ENCODE results near the gene WNT3A. TPM values are rescaled to one million over a fixed set of nuclear protein-coding genes. Genes with fewer than 3 reads are reported as not detected.

The WNT3A gene
- total and polyA plus RNA-seq, 2 of the 4 experiments (the other 2 are of a cell fraction), result not detected

GRCh38 chr1:228073857-228074545 lies 67.2 kb downstream of the WNT3A start:
- Histone ChIP-seq H3K4me2 (ENCODE audit: low read depth, low read length) (no peak overlapping the region), H3K4me3 (ENCODE audit: insufficient read depth, low read depth, low read length) (no peak overlapping the region), H3K18ac (ENCODE audit: low read depth, low read length) (no peak overlapping the region), H3K9me3 (ENCODE audit: control insufficient read depth, insufficient read depth, low read length) (no peaks in the 10 kb centered on the region), H3K27ac (ENCODE audit: insufficient read depth, low read length) (no peak overlapping the region), H4K8ac (ENCODE audit: low read depth in 2 of 2, low read length in 2 of 2) (no peak overlapping the region), H3K79me1 (ENCODE audit: low read depth in 1 of 2, low read length in 2 of 2) (peaks cover 0 to 3% of the 10 kb centered on the region in 2 experiments; a peak in 1 of 4 replicates), H3K56ac (ENCODE audit: extremely low read depth, insufficient read depth, low read length) (no peak overlapping the region), H2BK20ac (ENCODE audit: low read depth, low read length) (no peak overlapping the region), H2BK5ac (ENCODE audit: low read depth, low read length, poor library complexity, severe bottlenecking) (no peak overlapping the region), H3K9ac (ENCODE audit: low read depth, low read length) (no peak overlapping the region), H2BK120ac (ENCODE audit: low read depth, low read length) (no peak overlapping the region), H3K9me1 (ENCODE audit: insufficient read depth, low read length) (no peaks in the 10 kb centered on the region), H2AK5ac (ENCODE audit: low read depth, low read length) (no peak overlapping the region), H3K23ac (ENCODE audit: low read depth, low read length) (no peak overlapping the region), H3K36me3 (ENCODE audit: control insufficient read depth, insufficient read depth, low read length) (no peaks in the 10 kb centered on the region), H3K27me3 (ENCODE audit: control insufficient read depth, insufficient read depth, low read length) (peaks cover 12% of the 10 kb centered on the region), H4K91ac (ENCODE audit: insufficient read depth, low read depth, low read length) (no peak overlapping the region), H3K4me1 (ENCODE audit: control insufficient read depth, insufficient read depth, low read length) (no peaks in the 10 kb centered on the region), H2AFZ (replicated peaks; ENCODE audit: low read length, poor library complexity) (peak overlapping the region; percentile 2), H3K4ac (ENCODE audit: low read depth, low read length) (no peak overlapping the region), H3K14ac (replicated peaks; ENCODE audit: low read depth, low read length) (no peak overlapping the region), H2BK15ac (ENCODE audit: low read depth, low read length) (no peak overlapping the region), H4K20me1 (ENCODE audit: insufficient read depth, low read length) (peaks cover 23% of the 10 kb centered on the region), H4K5ac (ENCODE audit: low read depth, low read length) (no peak overlapping the region), H2AK9ac (replicated peaks; ENCODE audit: low read depth, low read length, poor library complexity) (no peak overlapping the region)
- 13% methylated on average over 6 of the region's 16 CpGs; no CpG with 5 or more reads in 1 of the 2 experiments for WGBS, 2 experiments (ENCODE audit: extremely low coverage in 2 of 2, insufficient read length in 1 of 2)
- intact Hi-C loops (cut with micrococcal nuclease) (no loop called here), in situ Hi-C loops (cut with MboI; ENCODE audit: low sequenced_read_pairs) (no loop called here), dilution Hi-C loops (cut with HindIII; ENCODE audit: low sequenced_read_pairs, unreplicated experiment) (no loop called here)
- ChIA-PET CTCF (no interaction called here), POLR2A (ENCODE audit: unreplicated experiment) (no interaction called here)
- peak; percentile 37; the same call in 1 of the 2 replicates for ATAC-seq (ENCODE audit: low read depth)
- TF ChIP-seq ELK1 (IDR thresholded peaks at IDR 0.05; ENCODE audit: borderline replicate concordance, low read depth, low read length), result no peak
- peak; percentile 19; the same call in 1 of the 2 replicates for TF ChIP-seq CTCF (conservative IDR thresholded peaks at IDR 0.05; ENCODE audit: low read depth, low read length)
- TF ChIP-seq RAD21 (IDR thresholded peaks at IDR 0.05; ENCODE audit: low read length), result peak; percentile 29; the same call in 1 of the 2 replicates
- no TSS peak for BruUV-seq (replicated peaks)
- no peak for DNase-seq
